NCI-H187 treated with DMSO at 0.1 percent for 48 hours (cell line): Measurements from ENCODE around the gene TMEM222.

ENCODE experiments used
- DNase-seq: peaks from one replicate; lab custom pipeline; 2025; lab: John Stamatoyannopoulos, UW

TMEM222 gene

GRCh38 chr1:27342391-27342777 lies 20.4 kb downstream of the TMEM222 start:
- DNase-seq: no peak

- peak; percentile 26 for DNase-seq
Measured at GRCh38 chr1:27342778-27343638, 21.0 kb downstream of the TMEM222 start.

- DNase-seq: no peak
Measured at GRCh38 chr1:27343639-27344025, 21.7 kb downstream of the TMEM222 start.

DNA sequence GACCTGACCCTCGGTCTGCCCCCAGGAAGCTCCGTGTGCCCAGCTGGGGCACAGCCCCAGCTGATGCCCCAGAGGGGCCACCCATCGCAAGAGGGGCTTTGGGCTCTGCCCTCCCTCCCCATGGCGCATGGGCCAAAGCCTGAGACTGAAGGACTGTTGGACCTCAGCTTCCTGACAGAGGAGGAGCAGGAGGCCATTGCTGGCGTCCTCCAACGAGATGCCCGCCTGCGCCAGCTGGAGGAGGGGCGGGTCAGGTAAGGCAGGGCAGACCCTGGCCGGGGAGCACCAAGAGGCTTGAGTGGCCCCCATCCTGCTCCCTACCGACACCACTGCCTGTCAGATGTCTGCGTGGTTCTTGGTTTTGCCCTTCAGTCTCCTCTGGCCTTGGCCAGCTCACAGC lies 23.3 kb downstream of the TMEM222 start:
- DNase-seq: no peak

GRCh38 chr1:27346357-27346756 lies 24.4 kb downstream of the TMEM222 start:
- no peak for DNase-seq

DNA sequence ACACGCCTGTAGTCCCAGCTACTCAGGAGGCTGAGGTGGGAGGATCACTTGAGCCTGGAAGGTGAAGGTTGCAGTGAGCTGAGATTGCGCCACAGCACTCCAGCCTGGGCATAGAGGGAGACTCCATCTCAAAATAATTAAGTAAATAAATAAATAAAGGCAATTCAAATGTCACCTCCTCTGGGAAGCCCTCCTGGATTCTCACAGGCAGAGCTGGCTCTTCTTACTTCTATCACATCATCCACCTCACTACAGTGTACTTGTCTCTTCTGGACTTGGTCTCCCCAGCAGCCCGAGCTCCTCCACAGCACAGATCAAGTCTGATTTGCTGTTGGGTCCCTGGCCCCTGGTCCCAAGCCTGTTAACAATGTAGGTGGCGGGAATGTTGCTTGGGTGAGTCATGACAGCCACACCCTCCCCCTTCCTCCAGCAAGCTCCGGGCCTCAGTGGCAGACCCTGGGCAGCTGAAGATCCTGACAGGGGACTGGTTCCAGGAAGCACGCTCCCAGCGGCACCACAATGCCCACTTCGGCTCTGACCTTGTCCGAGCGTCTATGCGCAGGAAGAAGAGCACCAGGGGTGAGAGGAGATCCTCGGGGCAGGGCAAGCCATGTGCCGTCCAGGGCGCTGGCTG lies 25.1 kb downstream of the TMEM222 start:
- DNase-seq: no peak

DNA sequence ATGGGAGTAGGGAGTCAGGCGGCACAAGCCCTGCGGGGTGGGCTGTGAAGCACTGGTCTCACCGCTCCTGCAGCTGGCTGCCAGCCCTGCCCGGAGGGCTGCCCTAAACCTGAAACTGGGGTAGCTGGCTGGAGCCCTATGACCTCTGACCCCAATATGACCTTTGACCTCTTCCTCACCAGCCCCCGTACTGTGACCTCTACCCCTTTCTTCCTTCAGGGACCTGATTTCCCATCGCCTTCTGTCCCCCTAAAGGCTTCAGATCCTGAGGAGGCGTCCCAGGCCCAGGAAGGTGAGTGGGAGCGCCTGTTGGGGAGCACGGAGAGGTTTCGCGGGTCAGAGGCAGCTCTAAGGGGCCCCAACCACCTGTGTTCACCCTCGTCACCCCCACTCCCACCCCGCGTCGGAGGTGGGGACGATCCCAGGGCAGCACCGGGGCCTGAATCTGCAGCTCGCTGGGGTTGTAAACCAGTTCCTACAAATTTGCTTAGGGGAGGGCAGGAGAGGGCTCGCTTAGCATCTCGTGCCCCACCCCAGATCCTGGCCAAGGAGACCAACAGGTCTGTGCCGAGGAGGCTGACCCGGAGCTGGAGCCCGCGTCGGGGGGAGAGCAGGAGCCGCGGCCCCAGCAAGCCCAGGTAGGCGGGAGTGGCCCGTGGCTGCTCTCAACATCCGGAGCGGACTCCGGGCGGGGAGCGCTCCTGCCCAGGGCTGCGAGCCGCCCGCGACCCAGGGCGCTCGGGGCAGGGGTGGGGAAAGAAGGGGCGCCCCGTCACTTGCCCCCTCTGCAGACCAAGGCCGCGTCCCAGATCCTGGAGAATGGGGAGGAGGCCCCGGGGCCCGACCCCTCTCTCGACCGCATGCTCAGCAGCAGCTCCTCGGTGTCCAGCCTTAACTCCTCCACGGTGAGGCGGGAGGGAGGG lies 27.2 kb downstream of the TMEM222 start:
- DNase-seq: peak; percentile 14

- no peak for DNase-seq
Measured at GRCh38 chr1:27349784-27350662, 28.1 kb downstream of the TMEM222 start.

DNA sequence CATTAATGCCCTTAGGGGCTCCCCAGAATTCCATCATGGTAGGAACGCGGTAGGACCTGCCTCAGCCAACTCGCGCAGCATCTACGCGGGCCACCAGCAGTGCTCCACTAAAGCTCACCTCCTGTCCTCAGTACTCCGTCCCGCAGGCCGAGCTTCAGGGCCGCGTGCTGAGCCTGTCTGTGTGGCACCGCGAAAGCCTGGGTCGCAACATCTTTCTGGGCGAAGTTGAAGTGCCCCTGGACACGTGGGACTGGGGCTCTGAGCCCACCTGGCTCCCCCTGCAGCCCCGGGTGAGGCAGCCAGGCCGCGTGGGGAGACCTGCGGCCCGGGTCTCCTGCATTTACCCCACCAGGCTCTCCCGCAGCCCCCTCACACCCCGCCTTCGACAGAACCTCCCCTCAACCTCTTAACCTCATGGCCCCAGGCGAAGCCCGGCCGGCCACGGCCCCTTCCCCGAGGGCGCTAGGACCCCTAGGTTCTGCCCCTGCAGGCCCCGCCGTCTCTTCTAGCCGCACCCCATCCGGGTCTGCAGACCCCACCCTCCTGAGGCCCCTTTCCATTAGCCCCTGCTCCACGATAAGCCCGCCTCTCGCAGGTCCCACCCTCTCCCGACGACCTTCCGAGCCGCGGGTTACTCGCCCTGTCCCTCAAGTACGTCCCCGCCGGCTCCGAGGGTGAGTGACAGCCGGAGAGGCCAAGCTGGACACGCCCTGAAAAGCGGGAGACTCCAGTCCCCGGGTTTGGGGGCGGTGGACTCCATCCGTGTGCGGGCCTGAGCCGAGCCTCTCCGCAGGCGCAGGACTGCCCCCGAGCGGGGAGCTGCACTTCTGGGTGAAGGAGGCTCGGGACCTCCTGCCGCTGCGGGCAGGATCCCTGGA lies 28.9 kb downstream of the TMEM222 start:
- DNase-seq: no peak

DNA sequence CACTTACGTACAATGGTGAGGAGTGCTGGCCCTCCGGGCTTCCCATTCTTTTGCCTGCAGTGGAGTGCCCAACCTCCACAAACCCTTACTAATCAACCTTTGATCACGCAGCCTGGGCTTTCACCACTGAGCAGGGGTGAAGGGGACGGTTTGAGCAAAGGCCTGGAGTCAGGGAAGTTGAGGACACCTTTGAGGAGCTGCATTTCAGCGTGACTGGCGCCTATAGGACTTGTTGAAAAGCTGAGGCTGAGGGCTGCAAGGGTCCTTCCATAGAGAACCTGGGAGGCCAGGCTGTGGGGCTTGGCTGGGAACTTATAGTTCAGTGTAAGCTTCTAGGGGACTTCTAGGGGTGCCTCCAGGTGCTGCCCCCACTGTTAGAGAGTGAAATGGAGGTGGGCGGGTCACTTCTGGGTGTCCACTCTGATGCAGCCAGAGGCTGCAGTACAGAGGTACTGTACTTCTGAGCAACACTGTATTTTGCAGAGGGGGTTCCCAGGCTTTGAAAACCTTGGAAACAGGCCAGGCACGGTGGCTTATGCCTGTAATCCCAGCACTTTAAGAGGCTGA lies 29.7 kb downstream of the TMEM222 start:
- DNase-seq: no peak

DNA sequence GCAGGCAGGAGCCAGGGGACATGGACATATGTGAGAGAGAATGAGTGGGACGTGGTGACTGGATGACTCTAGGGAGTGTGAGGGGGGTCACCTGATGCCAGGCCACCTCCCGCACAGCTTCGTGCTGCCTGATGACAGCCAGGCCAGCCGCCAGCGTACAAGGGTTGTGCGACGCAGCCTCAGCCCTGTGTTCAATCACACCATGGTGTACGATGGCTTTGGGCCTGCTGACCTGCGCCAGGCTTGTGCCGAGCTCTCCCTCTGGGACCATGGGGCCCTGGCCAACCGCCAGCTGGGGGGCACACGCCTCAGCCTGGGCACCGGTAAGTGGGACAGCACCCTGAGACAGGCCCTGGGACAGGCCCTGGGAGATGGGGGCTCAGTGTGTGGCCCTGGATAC lies 31.2 kb downstream of the TMEM222 start:
- DNase-seq: no peak

- DNase-seq: no peak
Measured at GRCh38 chr1:27353629-27354028, 31.7 kb downstream of the TMEM222 start.

GRCh38 chr1:27355683-27356082 lies 33.7 kb downstream of the TMEM222 start:
- DNase-seq: no peak

- no peak for DNase-seq
Measured at GRCh38 chr1:27356277-27356618, 34.3 kb downstream of the TMEM222 start.

GRCh38 chr1:27356619-27357280 lies 34.8 kb downstream of the TMEM222 start:
- no peak for DNase-seq

DNA sequence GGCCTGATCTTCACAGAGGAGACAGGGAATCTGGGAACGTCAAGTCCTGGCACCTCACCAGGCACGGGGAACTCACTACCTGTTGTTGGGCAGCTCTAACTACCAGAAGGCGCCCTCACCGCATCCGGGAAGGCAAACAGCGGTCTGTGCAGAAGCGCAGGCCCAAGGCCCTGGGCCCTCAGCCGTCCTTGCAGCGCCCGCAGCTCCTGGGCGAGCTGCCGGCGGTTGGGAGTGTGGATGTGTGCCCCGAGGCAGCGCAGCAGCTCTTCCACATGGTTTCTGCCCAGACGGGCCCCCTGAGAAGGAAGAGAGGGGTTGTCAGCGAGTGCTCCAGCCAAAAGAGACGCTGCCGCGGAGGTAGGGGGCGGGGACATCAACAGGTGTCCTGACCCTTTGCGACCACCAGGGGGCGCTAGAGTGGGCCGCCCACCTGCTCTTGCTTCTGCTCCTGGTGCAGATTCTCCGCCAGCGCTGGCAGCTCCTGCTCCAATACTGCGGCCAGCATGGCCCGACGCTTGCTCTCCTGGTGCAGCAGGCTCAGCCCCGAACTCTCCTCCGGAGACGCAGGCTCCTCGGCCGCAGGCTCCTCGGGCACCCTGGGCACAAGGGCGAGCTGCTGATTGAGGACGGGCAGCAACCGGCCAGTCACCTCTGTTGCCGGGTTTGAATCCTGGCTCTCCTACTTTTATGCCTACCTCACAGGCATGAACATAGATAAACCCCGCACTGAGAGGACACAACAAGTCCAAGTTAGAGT lies 35.5 kb downstream of the TMEM222 start:
- no peak for DNase-seq

- DNase-seq: no peak
Measured at GRCh38 chr1:27358038-27358927, 36.3 kb downstream of the TMEM222 start.

- DNase-seq: no peak
Measured at GRCh38 chr1:27358928-27359313, 37.0 kb downstream of the TMEM222 start.
